ENCODE data around the gene RHOJ. TPM values are rescaled to one million over a fixed set of nuclear protein-coding genes. Genes with fewer than 3 reads are reported as not detected.
A peak's percentile ranks its signal among the peaks of the same experiment; 100 is the strongest.

The RHOJ gene
- polyA plus RNA-seq, 1 experiment, result 62.7 TPM

- ChIA-PET POLR2A (no interaction called here), CTCF (interaction anchor here (0.7 to 1.4 kb wide), 3 partner anchors 24 to 1121 kb away, joined by 3 to 6 read pairs (median 5); no protein-coding TSS in a partner anchor)
- no peak overlapping the region for H3K4me3 ChIP-seq (ENCODE audit: low read depth, low read length)
- no peaks in the 10 kb centered on the region for H3K27me3 ChIP-seq (ENCODE audit: control insufficient read depth, insufficient read depth, low read length)
- DNase-seq (ENCODE audit: low read depth, low spot score), result no peak
- H3K27ac ChIP-seq (ENCODE audit: low read depth, low read length), result no peak overlapping the region
- no peaks in the 10 kb centered on the region for H3K9me3 ChIP-seq (ENCODE audit: control insufficient read depth, insufficient read depth, low read length)
- TF ChIP-seq, protein P1, sequence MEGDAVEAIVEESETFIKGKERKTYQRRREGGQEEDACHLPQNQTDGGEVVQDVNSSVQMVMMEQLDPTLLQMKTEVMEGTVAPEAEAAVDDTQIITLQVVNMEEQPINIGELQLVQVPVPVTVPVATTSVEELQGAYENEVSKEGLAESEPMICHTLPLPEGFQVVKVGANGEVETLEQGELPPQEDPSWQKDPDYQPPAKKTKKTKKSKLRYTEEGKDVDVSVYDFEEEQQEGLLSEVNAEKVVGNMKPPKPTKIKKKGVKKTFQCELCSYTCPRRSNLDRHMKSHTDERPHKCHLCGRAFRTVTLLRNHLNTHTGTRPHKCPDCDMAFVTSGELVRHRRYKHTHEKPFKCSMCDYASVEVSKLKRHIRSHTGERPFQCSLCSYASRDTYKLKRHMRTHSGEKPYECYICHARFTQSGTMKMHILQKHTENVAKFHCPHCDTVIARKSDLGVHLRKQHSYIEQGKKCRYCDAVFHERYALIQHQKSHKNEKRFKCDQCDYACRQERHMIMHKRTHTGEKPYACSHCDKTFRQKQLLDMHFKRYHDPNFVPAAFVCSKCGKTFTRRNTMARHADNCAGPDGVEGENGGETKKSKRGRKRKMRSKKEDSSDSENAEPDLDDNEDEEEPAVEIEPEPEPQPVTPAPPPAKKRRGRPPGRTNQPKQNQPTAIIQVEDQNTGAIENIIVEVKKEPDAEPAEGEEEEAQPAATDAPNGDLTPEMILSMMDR (IDR thresholded peaks at IDR 0.05; ENCODE audit: low read depth, low read length), result no peak
Measured at GRCh38 chr14:63283884-63284248, 79.6 kb downstream of the RHOJ start.

DNA sequence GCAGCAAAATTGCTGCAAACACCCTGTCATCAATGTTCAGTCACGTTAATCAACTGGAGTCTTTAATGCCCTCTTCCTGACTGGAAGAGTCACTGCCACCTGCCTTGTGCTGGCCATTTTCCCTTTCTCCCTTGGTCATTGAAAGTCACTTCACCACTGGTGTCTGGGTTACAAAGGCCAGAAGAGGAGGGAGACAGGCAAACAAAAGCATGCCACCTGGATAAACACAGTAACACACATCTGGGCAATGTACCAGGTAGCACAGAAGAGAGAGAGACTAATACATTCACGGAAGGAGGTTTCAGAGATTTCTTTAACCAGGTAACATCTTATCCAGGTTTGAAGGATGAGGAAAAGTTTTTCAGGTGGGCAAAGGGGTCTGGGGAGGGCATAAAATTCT is 81.8 kb downstream of the RHOJ start:
- Histone ChIP-seq H3K27me3 (ENCODE audit: control insufficient read depth, insufficient read depth, low read length) (no peaks in the 10 kb centered on the region), H3K9me3 (ENCODE audit: control insufficient read depth, insufficient read depth, low read length) (no peaks in the 10 kb centered on the region; the same call in 1 of the 2 replicates), H3K4me3 (ENCODE audit: low read depth, low read length) (no peak overlapping the region), H3K27ac (ENCODE audit: low read depth, low read length) (no peak overlapping the region)
- no peak for DNase-seq (ENCODE audit: low read depth, low spot score)
- TF ChIP-seq, protein P1 (IDR thresholded peaks at IDR 0.05; ENCODE audit: low read depth, low read length), result no peak
- ChIA-PET POLR2A (no interaction called here), CTCF (no interaction called here)

DNA sequence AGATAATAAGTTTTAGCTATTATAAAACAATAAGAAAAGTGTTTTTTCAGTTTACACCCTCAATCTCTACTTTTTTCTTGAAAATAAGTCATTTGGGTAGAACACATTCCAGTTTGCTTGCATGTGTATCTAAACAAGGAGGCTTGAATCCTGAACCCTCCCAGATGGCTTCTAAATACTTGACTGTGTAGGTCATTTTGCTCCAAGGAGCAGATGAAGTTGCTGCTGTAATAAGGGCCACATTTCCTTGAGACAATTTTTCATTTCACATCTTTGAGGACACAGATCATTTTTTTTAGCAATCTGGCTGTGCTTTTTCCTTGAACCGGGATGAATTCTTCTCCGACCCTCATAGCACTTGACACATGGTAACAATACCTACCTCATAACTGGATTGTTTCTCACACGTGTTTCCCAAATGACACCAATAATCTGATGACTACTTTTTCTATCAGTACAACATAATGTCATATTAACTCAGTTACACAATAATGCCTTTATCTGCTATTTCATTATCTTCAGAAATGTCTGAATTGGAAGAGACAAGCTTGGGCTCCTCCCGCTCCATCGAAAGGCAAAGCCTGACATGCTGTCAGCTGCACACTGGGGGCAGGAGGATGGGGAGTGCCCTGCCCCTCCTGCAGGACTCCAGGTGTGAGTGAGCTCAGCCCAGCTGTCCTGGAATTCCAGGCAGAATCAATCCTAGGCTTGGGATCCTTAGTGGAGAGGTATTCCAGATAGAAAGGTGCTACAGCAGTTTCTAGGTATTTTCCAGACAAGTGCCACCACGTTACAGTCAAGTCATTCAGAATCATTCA is 83.6 kb downstream of the RHOJ start:
- CTCF ChIA-PET, result interaction anchor here (1.5 kb wide), 1 partner anchor 11 kb away, joined by 5 read pairs; no protein-coding TSS in a partner anchor
- peak; percentile 20 for DNase-seq (ENCODE audit: low read depth, low spot score)

GRCh38 chr14:63288853-63289252 is 84.6 kb downstream of the RHOJ start:
- Histone ChIP-seq H3K27ac (ENCODE audit: low read depth, low read length) (no peak overlapping the region), H3K27me3 (ENCODE audit: control insufficient read depth, insufficient read depth, low read length) (no peaks in the 10 kb centered on the region), H3K9me3 (ENCODE audit: control insufficient read depth, insufficient read depth, low read length) (peaks cover 3% of the 10 kb centered on the region; the same call in 1 of the 2 replicates), H3K4me3 (ENCODE audit: low read depth, low read length) (no peak overlapping the region)
- DNase-seq (ENCODE audit: low read depth, low spot score), result no peak
- CTCF ChIA-PET, result interaction anchor here (1.1 kb wide), 1 partner anchor 12 kb away, joined by 4 read pairs; no protein-coding TSS in a partner anchor
- TF ChIP-seq, protein P1 (IDR thresholded peaks at IDR 0.05; ENCODE audit: low read depth, low read length), result no peak
- POLR2A ChIA-PET, result no interaction called here

More for the DNA sequence above, 83.6 kb downstream of the RHOJ start:
- POLR2A ChIA-PET, result no interaction called here
- TF ChIP-seq, protein P1 (IDR thresholded peaks at IDR 0.05; ENCODE audit: low read depth, low read length), result no peak
- H3K4me3 ChIP-seq (ENCODE audit: low read depth, low read length), result no peak overlapping the region
- H3K9me3 ChIP-seq (ENCODE audit: control insufficient read depth, insufficient read depth, low read length), result no peaks in the 10 kb centered on the region; the same call in 1 of the 2 replicates
- H3K27ac ChIP-seq (ENCODE audit: low read depth, low read length), result no peak overlapping the region
- no peaks in the 10 kb centered on the region for H3K27me3 ChIP-seq (ENCODE audit: control insufficient read depth, insufficient read depth, low read length)

DNA sequence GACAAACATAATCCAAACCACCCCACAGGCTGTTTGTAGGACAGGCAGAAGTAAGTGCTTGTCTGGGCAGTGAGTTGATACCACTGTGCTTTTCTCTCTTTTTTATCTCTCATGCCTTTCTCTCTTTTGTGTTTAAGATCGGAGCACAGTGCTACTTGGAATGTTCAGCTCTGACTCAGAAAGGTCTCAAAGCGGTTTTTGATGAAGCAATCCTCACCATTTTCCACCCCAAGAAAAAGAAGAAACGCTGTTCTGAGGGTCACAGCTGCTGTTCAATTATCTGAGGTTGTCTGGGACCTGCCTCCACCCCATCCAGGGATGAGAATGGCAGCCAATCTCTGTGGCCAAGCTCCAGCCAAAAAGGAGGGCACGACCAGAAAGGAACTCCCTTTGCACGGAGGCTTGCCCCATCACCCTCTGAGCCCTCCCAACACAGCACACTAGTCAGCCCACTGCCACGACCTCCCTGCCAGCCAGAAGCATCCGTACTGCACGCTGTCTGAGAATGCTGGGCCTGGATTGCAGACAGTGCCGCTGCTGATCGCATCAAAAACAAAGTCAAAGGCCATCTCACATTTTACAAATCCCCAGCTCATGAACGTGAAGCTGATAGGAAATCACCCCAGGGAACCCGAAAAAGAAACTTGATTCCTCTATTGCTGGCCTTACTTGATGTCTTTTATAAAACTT is 86.6 kb downstream of the RHOJ start:
- H3K27me3 ChIP-seq (ENCODE audit: control insufficient read depth, insufficient read depth, low read length), result no peaks in the 10 kb centered on the region
- POLR2A ChIA-PET, result interaction anchor here (0.7 kb wide), 1 partner anchor 87 kb away, joined by 5 read pairs; the partner anchor contains the start of gene RHOJ
- no peak overlapping the region for H3K4me3 ChIP-seq (ENCODE audit: low read depth, low read length)
- CTCF ChIA-PET, result no interaction called here
- TF ChIP-seq, protein P1 (IDR thresholded peaks at IDR 0.05; ENCODE audit: low read depth, low read length), result no peak
- H3K27ac ChIP-seq (ENCODE audit: low read depth, low read length), result no peak overlapping the region
- peaks cover 3% of the 10 kb centered on the region; the same call in 1 of the 2 replicates for H3K9me3 ChIP-seq (ENCODE audit: control insufficient read depth, insufficient read depth, low read length)
- DNase-seq (ENCODE audit: low read depth, low spot score), result no peak
